GM21381 (cell line): Measurements from ENCODE around the gene PKN3.

ENCODE experiments used
- ATAC-seq: cut with Tn5 transposase; IDR thresholded peaks from one replicate; pipeline ENCODE4 v1.9.1; 2021; ENCODE audit warnings: mild to moderate bottlenecking, moderate library complexity; ENCODE audit not compliant: unreplicated experiment

PKN3 gene

DNA sequence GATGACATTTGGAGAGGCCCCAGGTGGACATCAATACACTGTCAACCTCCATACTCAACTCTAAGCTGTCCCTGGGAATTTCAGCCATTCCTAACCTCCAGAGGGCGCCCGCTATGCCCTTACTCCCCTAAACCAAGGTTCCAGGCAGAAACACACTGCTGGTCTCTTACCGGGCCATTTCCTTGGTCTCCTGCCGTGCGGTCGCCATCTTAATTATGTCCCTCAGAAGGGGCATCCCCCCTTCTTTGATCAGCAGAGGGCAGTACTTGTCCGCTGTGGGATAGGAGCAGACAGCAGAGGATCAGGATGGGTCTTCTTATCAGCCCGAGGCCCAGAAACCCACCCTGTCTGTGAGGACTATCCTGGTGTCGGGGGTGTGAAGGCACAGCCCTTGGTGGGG is 31.0 kb downstream of the PKN3 start:
- no peak for ATAC-seq

DNA sequence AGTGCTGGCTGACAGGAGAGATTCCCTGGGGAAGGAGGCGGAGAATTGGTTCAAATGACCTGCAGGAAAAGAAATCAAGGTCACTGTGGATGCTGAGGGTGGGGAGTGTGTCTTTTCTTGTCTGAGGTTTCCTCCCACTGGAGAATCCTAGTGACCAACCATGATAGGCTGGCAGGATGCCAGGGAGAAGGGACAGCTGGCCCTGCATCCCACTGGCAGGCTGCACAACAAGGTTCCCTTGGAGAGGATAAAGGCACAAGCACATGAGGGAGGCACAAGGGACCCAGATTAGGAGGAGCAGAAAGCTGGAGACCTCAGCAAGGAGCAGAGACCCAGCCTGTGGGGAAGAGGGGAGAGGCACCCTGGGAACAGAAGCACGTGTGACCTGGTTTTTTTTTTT is 33.1 kb downstream of the PKN3 start:
- ATAC-seq = no peak

DNA sequence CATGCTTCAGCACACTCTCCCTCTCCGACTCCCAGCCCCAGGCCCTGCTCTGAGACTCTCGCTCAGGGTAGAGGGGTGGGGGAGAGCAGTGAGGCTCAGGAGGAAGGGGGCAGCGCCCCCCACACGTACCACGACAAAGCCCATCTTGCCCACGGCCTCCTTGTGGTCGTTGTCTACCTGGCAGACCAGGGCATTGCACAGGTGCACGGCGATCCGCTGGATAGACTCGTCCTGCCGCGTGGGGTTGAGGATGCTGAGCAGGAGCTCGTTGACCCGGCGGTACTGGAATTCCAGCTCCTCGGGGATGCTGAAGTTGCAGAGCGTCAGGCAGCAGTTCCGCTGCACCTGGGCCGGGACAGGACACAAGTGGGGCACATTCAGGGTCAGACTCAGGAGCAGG is 40.1 kb downstream of the PKN3 start:
- no peak for ATAC-seq

DNA sequence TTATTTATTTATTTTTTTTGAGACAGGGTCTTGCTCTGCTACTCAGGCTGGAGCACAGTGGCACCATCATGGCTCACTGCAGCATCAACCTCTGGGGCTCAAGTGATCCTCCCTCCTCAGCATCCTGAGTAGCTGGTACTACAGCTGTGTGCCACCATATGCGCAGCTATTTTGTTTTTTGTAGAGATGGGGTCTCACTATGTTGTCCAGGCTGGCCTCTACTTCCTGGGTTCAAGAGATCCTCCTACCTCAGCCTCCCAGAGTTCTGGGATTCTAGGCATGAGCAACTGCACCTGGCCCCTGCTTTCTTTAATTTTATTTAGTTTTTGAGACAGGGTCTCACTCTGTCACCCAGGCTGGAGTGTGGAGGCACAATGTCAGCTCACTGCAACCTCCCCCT is 41.1 kb downstream of the PKN3 start:
- ATAC-seq = no peak

DNA sequence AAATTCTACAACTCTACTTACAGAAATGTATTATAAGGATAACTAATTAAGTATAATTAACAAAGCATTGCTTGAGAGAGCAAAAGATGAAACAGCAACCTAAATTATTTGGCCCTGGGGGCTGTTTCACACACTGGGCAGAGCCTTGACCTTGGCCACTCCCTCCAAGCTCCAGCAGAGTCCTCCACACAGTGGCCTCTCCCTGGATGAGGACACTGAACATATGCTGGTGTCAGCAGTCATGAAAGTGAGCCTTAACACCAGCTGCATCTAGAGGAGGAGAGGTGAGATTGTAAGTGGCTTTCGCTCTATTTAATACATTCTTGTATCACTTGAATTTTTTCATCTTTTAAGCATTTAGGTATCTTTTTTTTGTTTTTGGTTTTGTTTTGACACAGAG is 44.9 kb downstream of the PKN3 start:
- ATAC-seq = no peak

DNA sequence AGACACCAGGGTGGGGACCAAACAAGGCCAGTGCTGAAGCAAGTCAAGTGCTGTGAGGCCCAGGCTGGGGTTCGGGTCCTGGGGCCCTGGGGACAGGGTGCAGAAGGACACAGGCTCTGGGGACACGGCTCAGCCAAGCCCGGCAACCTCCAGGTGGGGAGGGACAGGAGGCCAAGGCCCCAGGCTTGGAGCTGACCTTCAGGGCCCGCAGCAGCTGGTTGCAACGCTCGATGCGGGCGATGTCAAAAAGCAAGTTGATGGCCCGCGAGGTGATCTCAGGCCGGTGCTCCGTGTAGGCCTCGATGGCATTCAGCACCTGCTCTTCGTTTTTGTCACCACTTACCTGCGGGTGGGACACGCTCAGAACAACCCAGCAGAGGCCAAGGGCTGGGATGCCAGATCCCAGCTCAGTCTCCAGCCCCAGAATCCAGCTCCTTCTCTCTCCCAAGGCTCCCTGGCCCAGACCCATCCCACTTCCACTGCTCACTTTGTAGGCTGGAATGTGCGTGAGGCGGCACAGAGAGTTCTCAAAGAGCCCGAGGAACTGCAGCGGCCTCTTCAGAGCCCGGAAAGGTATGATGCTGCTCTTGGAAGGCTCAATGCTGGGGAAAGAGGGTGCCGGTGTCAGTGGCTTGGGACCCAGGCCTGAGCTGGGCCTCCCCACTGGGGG is 48.8 kb downstream of the PKN3 start:
- ATAC-seq = no peak

DNA sequence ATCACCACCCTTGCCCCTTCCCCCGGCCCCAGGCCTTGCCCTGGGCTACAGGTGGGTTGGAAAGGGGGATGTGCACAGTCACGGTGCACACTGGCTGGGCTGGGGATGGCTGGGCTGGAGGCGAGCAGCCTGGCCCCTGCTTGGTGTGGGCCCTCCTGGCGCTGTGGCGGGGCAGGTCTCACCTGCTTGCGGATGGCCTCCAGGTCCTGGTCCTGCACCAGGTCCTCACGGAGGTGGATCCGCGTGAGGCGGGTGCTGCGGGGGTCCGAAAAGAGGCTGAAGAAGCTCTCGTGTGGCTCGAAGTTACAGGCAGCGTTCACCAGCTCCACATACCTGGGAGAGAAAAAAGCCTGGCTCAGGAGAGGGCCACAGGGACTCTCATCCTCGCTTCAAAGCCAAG is 51.3 kb downstream of the PKN3 start:
- ATAC-seq = no peak

DNA sequence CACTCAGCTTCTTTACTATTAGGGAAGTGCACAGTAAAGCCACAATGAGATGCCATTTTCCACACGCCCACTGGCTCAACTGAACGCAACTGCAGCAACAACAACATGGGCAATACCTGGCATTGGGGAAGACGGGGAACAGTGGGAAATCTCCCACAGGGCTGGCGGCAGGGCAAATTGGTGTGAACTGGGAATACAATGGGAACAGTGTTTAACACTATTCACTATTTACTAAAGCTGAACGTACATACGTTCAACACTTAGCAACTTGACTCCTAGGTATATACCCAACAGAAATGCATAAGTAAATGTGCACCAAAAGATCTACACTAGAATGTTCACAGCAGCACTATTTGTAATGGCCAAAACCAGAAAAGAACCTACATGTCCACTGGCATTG is 55.3 kb downstream of the PKN3 start:
- no peak for ATAC-seq

DNA sequence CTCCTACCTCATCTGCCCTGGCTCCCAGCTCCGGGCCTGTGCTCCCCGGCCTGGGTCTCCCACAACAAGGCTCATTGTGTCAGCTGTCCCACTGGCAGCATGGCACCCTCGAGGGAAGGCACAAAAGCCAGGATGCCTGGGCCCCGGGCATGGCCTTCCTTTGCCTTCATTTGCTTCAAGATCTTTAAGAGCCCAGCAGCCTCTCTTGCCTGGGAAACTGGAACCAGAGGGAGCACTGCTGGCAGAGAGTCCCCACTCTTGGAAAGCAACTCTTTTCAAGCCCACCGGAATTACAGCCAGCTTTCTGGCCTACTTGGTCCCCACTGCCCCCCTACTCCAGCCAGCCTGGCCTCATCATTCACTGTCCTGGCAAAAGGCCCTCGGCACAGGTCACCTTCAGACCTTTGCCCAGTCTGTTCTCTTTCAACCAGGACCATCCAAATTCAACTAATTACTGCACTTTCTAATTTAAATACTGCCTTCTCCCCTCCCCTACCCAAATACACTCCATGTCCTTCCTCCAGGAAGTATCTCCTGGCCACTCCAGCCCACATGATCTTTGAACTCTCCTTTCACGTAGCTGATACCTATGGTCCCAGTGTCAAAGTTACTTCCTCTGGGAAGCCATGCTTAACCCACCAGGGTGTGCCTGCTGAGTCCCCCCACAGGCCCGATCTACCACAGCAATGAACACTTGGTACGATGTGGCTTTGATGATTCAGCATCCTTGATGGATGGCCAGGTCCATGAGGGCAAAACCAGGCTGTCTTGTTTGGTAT is 60.6 kb downstream of the PKN3 start:
- no peak for ATAC-seq

DNA sequence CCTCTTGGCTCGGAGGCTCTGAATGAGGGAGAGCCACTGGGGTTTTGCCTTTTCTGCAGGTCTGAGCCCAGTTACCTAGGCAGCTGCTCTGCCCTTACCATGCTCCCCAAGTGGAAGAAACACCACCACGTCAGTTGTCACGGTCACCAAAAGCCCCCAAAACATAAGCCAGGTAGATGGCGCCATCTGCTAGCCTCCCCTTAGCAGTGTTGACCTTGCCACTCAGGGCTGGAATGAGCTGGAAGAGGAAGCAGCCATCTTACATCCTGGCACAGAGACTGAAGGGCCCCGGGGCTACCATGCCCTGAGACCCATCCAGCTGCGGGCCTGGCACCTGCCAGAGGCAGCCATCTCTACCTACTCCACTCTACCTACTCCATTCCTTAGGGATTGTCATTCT is 62.1 kb downstream of the PKN3 start:
- no peak for ATAC-seq

DNA sequence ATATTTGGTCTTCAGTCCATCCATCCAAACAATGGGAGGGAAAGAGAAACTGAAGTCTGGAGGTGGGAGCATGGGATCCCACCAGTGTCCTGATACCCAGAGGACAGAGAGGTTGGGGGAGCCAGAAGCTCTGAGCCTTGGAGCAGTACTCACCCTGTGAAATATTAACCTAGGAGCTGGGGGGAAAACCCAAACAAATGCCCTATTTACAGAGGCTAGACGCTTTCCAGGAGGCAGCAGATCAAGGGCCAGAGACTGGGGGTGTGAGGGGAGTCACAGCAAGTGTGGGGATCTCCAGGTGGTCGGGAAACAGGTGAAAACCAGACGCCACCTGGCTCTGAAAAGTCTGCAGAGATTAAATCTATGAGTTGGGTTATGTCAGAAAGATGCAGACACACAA is 63.2 kb downstream of the PKN3 start:
- no peak for ATAC-seq

DNA sequence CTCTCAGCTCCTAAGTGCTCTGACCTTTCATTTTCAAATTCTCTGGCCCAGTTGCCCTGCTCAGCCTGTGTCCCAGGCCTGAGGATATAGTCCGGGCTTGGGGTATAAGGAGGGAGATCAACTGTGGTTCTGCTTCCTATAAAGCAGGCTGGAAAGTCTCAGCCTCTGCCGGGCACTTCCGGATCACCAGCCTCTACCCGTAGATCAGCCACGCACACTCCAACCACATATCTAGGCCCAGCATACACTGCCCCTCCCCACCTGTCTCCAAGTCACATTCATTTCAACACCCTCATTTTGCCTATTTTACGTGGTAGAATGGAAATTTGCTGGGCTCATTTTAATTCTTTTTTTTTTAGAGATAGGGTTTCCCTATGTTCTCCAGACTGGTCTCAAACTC is 66.3 kb downstream of the PKN3 start:
- ATAC-seq = no peak
